Nephron (organoid): ENCODE data around the gene HECTD2.
"Not testable (repeated sequence)": the region's sequence is repeated elsewhere in the genome, so short reads cannot be mapped to it uniquely, and the experiment has no call there.

Source experiments
- H3K27ac Mint-ChIP-seq, 3 experiments: 2 replicates each; pipeline ENCODE4 v1.8.0; 2020; ENCODE audit warnings: mixed read lengths in 3 of 3, mild to moderate bottlenecking in 2 of 3, moderate library complexity in 1 of 3
- H3K27me3 Mint-ChIP-seq: 2 replicates; pipeline ENCODE4 v1.8.0; 2021; ENCODE audit warnings: low read depth, mild to moderate bottlenecking, moderate library complexity, mixed read lengths
- H3K36me3 Mint-ChIP-seq: 2 replicates; pipeline ENCODE4 v1.8.0; 2020; ENCODE audit warnings: low read depth, mixed read lengths
- H3K4me1 Mint-ChIP-seq: 2 replicates; pipeline ENCODE4 v1.8.0; 2020; ENCODE audit warnings: mixed read lengths
- H3K4me3 Mint-ChIP-seq, 3 experiments: 2 replicates each; pipeline ENCODE4 v1.8.0; 2020; ENCODE audit warnings: mild to moderate bottlenecking in 3 of 3, mixed read lengths in 3 of 3, moderate library complexity in 2 of 3
- H3K9me3 Mint-ChIP-seq: 2 replicates; pipeline ENCODE4 v1.8.0; 2020; ENCODE audit warnings: mixed read lengths
- CTCF ChIP-seq, 3 experiments: fragments of 200-600 bp; sonication (generic); IDR thresholded peaks; one replicate each; pipeline ENCODE4 v1.5.0; 2021; ENCODE audit warnings: antibody characterized with exemption in 3 of 3; ENCODE audit not compliant: unreplicated experiment in 3 of 3

Gene HECTD2

GRCh38 chr10:91409869-91410637, at the start of gene HECTD2:
Gene HECTD2 (plus strand): TSS chr10:91410344. CDS start chr10:91410439, 95 bp downstream.
- Mint-ChIP-seq H3K4me1 (peaks cover 20% of the 10 kb centered on the region), H3K9me3 (no peaks in the 10 kb centered on the region), H3K4me3 (peak within 1 kb of the TSS; percentile 86 to 98 (median 93)), H3K27ac (peak within 1 kb of the TSS; percentile 98 to 99 (median 99)), H3K36me3 (no peaks in the 10 kb centered on the region), H3K27me3 (peaks cover 3% of the 10 kb centered on the region)
- TF ChIP-seq CTCF (IDR thresholded peaks at IDR 0.05; ENCODE audit: unreplicated experiment in 3 of 3) = peak; percentile 39 to 54 (median 44)

GRCh38 chr10:91360461-91360860, 49.7 kb upstream of the HECTD2 start:
- H3K9me3 Mint-ChIP-seq = peaks cover 8% of the 10 kb centered on the region
- no peaks in the 10 kb centered on the region for H3K27me3 Mint-ChIP-seq
- no peak overlapping the region for H3K27ac Mint-ChIP-seq
- H3K4me1 Mint-ChIP-seq = no peaks in the 10 kb centered on the region
- H3K4me3 Mint-ChIP-seq = no peak overlapping the region
- H3K36me3 Mint-ChIP-seq = no peaks in the 10 kb centered on the region
- no peak for TF ChIP-seq CTCF (IDR thresholded peaks at IDR 0.05; ENCODE audit: unreplicated experiment in 3 of 3)

GRCh38 chr10:91365519-91365918, 44.6 kb upstream of the HECTD2 start:
- not testable (repeated sequence) for H3K27ac Mint-ChIP-seq, H3K36me3 Mint-ChIP-seq, H3K27me3 Mint-ChIP-seq, H3K4me3 Mint-ChIP-seq, H3K4me1 Mint-ChIP-seq
- peaks cover 14% of the 10 kb centered on the region for H3K9me3 Mint-ChIP-seq

- H3K36me3 Mint-ChIP-seq = no peaks in the 10 kb centered on the region
- no peak for TF ChIP-seq CTCF (IDR thresholded peaks at IDR 0.05; ENCODE audit: unreplicated experiment in 3 of 3)
- H3K27ac Mint-ChIP-seq = no peak overlapping the region
Measured at GRCh38 chr10:91366704-91367103, 43.4 kb upstream of the HECTD2 start.

GRCh38 chr10:91367127-91367531, 43.0 kb upstream of the HECTD2 start:
- Mint-ChIP-seq H3K27me3 (no peaks in the 10 kb centered on the region), H3K4me3 (no peak overlapping the region), H3K9me3 (peaks cover 16% of the 10 kb centered on the region), H3K4me1 (no peaks in the 10 kb centered on the region), H3K27ac (no peak overlapping the region), H3K36me3 (no peaks in the 10 kb centered on the region)
- TF ChIP-seq CTCF (IDR thresholded peaks at IDR 0.05; ENCODE audit: unreplicated experiment in 3 of 3) = no peak

More at GRCh38 chr10:91366704-91367103, 43.4 kb upstream of the HECTD2 start:
- Mint-ChIP-seq H3K9me3 (peaks cover 17% of the 10 kb centered on the region), H3K27me3 (no peaks in the 10 kb centered on the region), H3K4me3 (no peak overlapping the region), H3K4me1 (no peaks in the 10 kb centered on the region)

GRCh38 chr10:91367558-91367957, 42.6 kb upstream of the HECTD2 start:
- Mint-ChIP-seq H3K27ac (no peak overlapping the region), H3K36me3 (no peaks in the 10 kb centered on the region), H3K4me3 (no peak overlapping the region), H3K27me3 (no peaks in the 10 kb centered on the region), H3K4me1 (no peaks in the 10 kb centered on the region), H3K9me3 (peaks cover 16% of the 10 kb centered on the region)
- TF ChIP-seq CTCF (IDR thresholded peaks at IDR 0.05; ENCODE audit: unreplicated experiment in 3 of 3) = no peak
